GM18870 (cell line): ENCODE results near the gene DDX51.

Source experiments
- ATAC-seq: cut with Tn5 transposase; IDR thresholded peaks from one replicate; pipeline ENCODE4 v1.9.1; 2021; ENCODE audit warnings: moderate library complexity; ENCODE audit not compliant: unreplicated experiment

DDX51 gene

GRCh38 chr12:132179431-132180362, 35.6 kb upstream of the DDX51 start:
- no peak for ATAC-seq

DNA sequence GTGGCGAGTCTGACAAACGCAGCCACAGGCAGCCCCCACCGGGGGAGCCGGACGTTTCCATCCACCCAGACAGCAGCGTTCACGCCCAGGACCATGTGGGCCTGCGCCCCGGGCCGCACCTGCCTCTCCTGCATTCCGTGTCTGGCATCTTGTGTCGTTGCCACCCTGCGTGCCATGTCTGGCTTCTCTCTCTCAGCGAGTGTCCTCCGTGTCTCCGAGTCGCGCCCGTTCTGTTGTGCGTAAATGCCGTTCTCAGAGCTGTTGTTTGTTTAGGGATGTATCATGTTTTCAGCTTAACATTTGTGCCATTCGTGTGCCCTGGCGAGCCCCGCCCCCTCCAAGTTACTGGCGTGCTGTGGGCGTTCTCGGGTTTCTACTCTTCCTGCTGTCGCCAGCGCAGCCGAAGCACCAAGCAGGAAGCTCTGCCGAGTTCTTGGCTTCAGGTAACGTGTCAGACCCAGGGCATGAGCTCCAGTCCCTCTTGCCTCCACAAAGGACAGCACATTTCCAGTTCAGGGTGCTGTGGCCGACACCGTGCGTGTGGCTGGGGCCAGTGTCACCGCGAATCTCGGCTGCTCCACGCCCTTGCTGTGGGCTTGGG, 34.8 kb upstream of the DDX51 start:
- no peak for ATAC-seq

DNA sequence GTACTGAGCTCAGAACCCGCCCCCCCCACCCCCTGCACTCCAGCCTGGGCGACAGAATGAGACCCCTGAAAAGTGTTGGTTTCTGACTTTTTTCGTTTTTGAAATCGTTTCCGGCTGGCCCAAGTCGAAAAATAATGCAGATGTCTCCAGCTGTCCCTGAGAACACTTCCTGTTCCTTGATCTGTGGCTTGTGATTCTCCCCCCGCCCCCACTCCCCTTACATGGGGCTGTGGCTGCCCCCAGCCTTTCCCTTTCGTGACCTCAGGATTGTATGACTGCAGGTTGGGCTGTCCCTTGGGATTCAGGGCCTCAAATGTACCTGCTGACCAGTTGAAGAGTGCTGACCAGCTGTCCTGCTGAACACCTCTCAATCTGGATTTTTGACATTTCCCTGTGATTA, 34.2 kb upstream of the DDX51 start:
- ATAC-seq, result no peak

DNA sequence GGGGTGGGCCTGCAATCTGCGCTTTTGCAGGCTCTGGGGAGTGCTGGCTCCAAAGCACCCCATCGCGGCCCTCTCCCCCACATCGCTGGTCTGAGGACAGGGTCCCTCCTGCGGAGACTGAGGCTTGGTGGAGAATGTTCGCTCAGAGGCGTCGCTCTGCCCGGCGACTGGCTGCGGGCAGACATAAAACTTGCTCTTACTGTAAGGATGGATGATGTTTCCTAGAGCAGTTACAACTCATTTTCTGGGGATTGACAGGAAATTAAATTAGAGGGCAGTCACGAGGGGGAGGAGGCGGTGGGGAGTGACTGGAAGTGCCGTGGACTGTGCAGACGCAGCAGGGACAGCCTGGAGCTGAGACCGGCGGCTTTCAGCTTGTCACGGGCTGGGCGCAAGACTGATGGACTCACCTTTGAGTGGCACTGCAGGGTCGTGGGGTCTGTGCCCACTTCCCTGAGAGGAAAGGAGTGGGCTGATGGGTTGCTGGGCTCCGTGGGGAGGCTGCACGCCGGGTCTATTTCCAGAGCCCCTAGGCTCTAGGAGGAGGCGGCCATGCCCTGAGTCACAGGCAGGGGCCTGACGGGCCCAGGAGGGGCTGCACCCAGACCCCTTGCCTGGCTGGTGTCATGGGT, 32.9 kb upstream of the DDX51 start:
- no peak for ATAC-seq

DNA sequence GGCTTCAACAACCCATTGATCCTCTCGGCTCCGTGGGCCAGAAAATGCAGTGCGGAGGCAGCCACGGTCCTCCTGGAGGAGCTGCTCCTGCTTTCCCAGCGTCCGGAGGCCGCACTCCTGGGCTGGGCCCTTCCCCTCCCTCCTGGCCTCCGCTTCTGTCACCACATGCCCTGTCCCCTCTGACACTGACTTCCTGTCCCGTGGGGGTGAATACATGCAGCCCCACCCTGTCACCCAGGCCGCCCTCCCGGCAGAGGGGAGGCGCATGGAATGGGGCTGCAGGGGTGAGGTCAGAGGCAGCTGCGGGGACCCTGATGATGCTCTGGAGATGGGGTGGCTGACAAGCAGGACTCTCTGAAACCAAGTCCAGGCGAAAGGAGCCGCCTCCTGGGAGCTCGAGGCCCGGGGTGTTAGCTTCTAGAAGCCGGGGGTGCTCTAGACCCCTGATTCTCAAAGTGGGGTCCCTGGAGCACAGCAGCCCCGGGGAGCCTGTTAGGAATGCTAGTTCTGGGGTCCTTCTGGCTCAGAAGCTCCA, 32.3 kb upstream of the DDX51 start:
- ATAC-seq, result no peak

DNA sequence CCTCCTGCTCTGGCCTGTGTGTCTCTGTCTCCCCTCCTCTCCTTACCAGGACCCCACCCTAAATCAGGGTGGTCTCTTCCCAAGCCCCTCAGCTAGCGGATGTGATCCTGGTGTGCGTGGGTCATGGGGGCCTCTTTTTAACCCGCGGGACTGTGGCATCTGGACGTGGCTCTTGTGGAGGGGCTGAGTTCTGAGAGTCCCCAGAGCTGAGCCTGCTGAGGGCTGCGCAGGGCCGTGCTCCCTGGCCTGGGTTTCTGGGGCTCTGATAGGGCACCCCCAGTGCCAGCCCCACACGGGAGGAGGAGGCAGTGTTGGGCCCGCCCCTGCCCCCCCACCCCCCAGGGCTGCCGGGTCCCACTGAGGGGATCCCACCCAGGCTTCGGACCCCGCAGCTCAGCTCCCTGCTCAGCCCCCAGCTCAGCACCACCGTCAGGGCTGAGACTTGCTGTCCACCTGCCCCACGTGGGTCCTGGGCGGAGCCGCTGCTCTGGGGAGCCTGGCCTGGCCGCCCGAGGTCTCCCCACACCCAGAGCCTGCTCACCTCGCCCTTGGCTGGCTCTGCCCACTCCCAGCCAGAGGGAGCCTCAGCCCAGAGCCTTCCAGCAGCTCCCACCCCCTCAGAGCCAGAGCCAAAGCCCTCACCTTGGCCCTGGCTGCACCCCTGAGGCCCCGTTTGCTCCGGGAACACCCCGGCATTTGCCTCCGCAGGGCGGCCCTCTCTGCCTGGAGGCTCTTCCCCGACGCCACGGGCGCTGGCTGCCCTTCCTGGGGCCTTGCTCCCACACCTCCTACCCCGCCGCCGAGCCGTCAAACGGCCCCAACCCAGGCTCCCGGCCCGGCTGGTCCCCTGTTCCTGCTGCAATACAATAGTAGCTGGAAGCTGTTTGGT, 31.6 kb upstream of the DDX51 start:
- ATAC-seq, result no peak

- ATAC-seq, result no peak
Measured at GRCh38 chr12:132174839-132175490, 30.8 kb upstream of the DDX51 start.

- ATAC-seq, result no peak
Measured at GRCh38 chr12:132174015-132174838, 30.1 kb upstream of the DDX51 start.

DNA sequence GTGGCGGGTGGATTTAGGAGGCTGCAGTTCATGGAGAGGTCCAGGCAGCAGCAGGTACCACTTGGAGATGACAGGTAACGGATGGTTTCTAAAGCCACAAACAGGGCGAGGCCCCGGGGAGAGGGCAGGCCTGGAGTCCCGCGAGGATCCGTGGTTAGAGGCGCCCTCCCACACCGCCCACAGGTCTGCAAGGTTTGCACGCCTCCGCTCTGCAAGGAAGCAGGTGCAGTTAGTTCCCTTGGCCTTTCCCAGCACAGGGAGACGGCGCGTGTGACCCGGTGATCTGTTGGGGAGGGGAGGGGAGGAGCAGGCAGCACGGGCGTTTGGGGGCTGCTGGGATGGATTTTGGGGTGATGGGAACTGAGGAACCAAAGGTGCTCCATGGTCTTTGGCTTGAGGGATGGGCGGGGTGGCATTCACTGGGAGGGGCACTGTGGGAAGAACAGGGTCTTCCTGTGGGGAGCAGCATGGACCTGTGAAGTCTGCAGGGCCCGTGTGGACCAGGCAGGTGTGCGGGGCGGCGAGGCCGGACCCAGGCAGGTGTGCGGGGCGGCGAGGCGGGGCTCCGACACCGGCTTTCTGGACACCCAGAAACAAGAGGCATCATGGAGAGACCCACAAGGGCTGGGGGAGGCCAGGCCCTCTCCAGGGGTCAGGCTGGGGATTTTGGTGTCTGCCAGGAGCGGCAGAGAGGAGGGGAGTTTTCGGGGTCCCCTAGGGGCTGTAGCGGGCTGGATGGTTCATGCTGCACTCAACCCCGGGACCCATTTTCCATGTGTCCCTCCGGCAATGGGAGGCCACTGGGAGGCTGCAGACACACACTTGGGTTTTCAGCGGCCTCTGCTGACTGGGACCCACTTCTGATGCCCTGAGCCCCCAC, 29.3 kb upstream of the DDX51 start:
- ATAC-seq, result no peak

GRCh38 chr12:132172619-132173018, 28.5 kb upstream of the DDX51 start:
- ATAC-seq, result no peak

DNA sequence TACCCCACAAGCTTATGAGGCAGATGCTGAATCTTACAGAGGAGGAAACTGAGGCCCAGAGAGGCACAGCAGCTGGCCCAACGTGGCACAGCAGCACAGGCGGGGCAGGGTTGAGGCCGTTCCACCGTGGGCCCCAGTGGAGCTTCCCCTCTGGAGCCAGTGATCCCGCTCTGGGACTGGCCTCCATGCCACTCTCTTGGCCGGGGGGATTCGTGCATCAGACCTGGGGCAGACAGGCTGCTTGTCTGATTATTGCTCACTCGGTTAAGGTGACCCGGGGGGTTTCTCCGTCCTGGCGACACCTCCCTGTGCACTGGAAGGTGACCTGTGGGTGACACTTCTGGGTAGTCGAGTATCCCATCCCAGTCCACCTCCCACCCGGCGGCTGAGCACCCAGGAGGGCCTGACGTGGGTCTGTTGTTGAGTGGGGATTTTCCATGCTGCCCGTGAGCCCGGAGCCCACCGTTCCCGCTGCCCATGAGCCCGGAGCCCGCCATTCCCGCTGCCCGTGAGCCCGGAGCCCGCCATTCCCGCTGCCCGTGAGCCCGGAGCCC, 27.9 kb upstream of the DDX51 start:
- ATAC-seq, result no peak

- ATAC-seq, result no peak
Measured at GRCh38 chr12:132171293-132171967, 27.3 kb upstream of the DDX51 start.

DNA sequence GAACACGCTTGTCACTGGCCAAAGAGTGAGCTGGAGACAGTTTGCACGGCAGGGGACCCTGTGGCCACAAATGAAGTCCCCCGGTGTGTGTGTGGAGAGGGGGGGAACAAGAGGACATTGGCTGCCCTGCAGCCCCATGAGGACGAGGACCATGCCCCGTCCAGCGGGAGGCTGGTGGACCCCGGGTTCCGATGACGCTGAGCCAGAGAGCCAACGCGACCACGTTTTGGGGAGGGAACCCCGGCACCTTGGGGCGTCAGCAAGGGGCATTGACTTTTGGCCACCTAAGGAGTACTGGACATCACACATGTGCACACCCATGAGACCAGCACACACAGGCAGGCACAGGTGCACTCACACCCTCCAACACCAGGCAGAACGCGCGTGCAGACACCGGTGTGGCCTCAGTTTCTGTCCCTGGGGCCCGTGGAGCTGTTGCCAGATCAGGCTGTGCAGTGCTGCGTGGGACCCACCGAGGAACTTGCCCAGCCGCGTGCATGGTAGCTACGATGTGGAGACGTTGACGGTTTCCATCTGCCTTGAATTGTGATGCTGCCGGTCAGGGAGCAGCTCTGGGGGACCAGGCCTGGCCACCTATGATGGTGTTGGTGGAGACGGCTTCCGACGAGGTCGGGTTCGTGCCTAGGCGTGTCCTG, 26.6 kb upstream of the DDX51 start:
- no peak for ATAC-seq

DNA sequence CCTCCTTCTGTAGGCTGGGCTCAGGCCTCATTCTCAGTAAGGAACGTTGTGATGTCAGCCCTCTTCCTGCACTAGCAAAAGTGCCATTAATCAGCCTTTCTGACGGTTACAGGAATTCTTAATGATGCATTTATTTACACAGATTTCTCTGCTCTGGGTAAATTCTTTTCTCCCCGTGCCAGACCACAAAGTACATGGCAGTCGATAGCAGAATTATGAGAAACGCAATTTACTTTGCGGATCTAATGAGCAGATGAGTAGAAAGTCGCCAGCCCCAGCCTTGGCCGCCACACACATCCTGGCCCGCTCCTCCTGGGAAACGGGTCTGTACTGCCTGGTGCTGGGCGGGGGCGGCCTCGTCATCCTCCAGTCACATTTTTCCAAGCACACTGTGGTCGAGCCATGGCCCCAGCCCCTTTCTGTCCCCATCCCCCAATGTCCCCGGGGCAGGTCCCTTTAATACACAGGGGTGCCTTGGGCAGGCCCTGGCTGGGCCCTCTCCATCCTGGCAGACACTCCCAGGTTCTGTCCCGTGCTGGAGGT, 26.0 kb upstream of the DDX51 start:
- no peak for ATAC-seq

DNA sequence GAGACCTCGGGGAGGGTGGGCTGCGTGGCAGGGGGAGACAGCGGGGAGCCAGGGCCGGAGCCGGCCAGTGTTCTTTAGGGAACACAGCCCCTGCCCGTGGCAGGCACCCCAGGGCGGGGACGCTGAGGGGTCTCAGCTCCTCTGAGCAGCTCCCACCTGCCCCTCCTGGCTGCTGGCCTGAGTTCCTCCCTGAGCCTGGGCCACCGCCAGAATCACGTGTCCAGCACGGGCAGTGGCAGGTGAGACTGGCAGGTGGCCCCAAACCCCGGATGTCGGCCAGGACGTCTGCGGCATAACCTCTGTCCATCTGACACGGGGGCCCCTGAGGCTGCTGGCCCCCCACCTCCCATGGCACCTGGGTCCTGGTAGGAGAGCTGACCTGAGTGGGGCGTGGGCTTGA, 25.3 kb upstream of the DDX51 start:
- ATAC-seq, result no peak

GRCh38 chr12:132168311-132169031, 24.4 kb upstream of the DDX51 start:
- no peak for ATAC-seq
